ENCODE measurements around the gene PTGER4.
A peak's percentile ranks its signal among the peaks of the same experiment; 100 is the strongest.

The PTGER4 gene

GRCh38 chr5:40669606-40670390, 9.9 kb upstream of the PTGER4 start:
- no peak for DNase-seq

- DNase-seq = no peak
Measured at GRCh38 chr5:40672425-40672824, 7.3 kb upstream of the PTGER4 start.

- DNase-seq = no peak
Measured at GRCh38 chr5:40674661-40675235, 5.0 kb upstream of the PTGER4 start.

GRCh38 chr5:40675396-40676133, 4.2 kb upstream of the PTGER4 start:
- DNase-seq = no peak

- DNase-seq = peak; percentile 80
Measured at GRCh38 chr5:40676613-40677343, 2.9 kb upstream of the PTGER4 start.

GRCh38 chr5:40677456-40677855, 2.3 kb upstream of the PTGER4 start:
- peak; percentile 26 for DNase-seq

- DNase-seq = no peak
Measured at GRCh38 chr5:40678026-40678425, 1.7 kb upstream of the PTGER4 start.

GRCh38 chr5:40678460-40679147, 1.1 kb upstream of the PTGER4 start:
- no peak for DNase-seq

GRCh38 chr5:40679148-40679912, 385 bp upstream of the PTGER4 start:
- peak; percentile 93 for DNase-seq

GRCh38 chr5:40680741-40681362, 1.1 kb downstream of the PTGER4 start:
- peak; percentile 25 for DNase-seq

- DNase-seq = peak; percentile 15
Measured at GRCh38 chr5:40681363-40682153, 1.8 kb downstream of the PTGER4 start.

- no peak for DNase-seq
Measured at GRCh38 chr5:40682154-40683017, 2.7 kb downstream of the PTGER4 start.

GRCh38 chr5:40683305-40683704, 3.6 kb downstream of the PTGER4 start:
- DNase-seq = no peak

GRCh38 chr5:40685193-40685592, 5.5 kb downstream of the PTGER4 start:
- no peak for DNase-seq

GRCh38 chr5:40685976-40686486, 6.3 kb downstream of the PTGER4 start:
- no peak for DNase-seq

GRCh38 chr5:40687321-40687720, 7.6 kb downstream of the PTGER4 start:
- no peak for DNase-seq

- DNase-seq = peak; percentile 84
Measured at GRCh38 chr5:40688127-40688761, 8.5 kb downstream of the PTGER4 start.

GRCh38 chr5:40688996-40689395, 9.3 kb downstream of the PTGER4 start:
- no peak for DNase-seq
